K562 (cell line): ENCODE data around the gene SLC4A5.

Source experiments
- EZH2 ChIP-seq: IDR thresholded peaks from 2 replicates; pipeline ENCODE4 v1.6.1; 2012; ENCODE audit warnings: low read depth, mild to moderate bottlenecking, inconsistent platforms, low read length, borderline replicate concordance
- MCM5 ChIP-seq: fragments of 450-650 bp; IDR thresholded peaks from 2 replicates; pipeline ENCODE4 v1.6.1; 2016; ENCODE audit warnings: low read depth
- ZC3H8 ChIP-seq: fragments of 450-650 bp; IDR thresholded peaks from 2 replicates; pipeline ENCODE4 v1.6.1; 2017

DNA sequence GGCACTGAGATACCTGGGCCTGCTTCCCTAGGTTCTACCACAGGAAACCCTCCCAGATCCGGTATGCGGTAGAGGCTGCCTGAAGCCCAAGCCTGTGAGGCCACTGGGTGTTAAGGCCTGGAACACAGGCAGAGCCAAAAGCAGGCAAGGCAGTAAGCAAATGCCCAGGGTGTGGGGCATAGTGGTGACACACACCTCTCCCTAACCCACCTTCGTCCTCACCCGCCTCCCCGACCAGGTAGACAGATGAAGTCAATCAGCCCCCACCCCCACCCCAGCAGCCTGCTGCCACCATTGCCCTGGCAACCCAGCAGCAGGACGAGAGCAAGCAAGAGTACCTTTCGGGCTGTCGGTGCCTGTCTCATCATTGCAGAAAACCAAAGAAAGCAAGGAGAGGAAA is 30.8 kb upstream of the SLC4A5 start:
- TF ChIP-seq MCM5, result no peak
- no peak for TF ChIP-seq EZH2
- TF ChIP-seq ZC3H8, result no peak
